Epidermal melanocyte (primary cell): ENCODE data around the gene E2F1.
"Not testable (repeated sequence)": the region's sequence is repeated elsewhere in the genome, so short reads cannot be mapped to it uniquely, and the experiment has no call there.

Experiments used
- DNase-seq: peaks from one replicate; pipeline ENCODE4 v3.0.0; 2011; ENCODE audit warnings: low spot score; ENCODE audit not compliant: insufficient read length

The E2F1 gene

DNA sequence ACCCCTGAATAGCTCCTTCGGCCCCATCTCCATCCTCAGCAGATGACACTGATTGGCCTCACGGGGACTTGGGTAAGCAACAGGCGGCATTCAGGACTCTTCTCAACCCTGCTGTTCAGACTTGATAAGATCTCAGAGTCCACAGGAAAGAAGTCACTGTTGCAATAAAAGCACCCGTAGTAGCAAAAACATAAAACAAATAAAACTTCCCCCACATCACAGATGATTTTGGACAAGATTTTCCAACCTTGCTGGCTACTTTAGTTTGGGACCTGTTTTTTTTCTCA lies 41.2 kb downstream of the E2F1 start:
- no peak for DNase-seq

GRCh38 chr20:33644313-33645071 lies 41.7 kb downstream of the E2F1 start:
- no peak for DNase-seq

DNA sequence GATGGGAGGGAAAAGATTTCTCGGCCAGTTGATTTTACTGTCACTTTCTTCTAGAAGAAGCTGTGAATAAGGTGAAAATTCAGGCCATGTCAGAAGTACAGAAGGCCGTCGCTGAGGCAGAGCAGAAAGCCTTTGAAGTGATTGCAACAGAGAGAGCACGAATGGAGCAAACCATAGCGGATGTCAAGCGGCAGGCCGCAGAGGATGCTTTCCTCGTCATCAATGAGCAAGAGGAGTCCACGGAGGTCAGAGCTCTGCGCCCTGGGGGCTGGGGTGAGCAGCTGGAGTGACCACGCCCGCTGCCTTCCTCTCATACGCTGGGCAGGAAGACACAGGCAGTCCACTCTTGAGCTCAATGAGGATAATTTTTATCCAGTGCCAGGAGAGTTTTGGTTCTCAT lies 45.9 kb downstream of the E2F1 start:
- no peak for DNase-seq

DNA sequence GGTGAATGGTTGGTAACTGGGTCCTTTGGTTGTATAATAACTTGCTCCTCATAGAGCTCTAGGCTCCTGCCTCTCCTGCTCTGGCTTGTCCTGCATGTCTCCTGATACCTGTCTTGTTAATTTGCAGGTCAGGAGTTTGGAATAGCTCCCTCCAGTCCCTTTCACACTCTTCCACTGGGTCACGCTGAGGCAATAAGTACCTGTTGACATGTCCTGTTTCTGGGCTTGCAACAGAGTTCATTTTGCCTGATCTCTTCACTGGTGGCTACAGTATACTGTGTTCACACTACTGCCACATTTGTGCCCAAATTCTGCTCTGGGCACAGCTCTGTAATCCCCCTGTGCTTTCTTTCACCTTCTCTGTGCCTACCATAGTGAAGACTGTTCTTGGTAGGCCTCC lies 49.4 kb downstream of the E2F1 start:
- no peak for DNase-seq

DNA sequence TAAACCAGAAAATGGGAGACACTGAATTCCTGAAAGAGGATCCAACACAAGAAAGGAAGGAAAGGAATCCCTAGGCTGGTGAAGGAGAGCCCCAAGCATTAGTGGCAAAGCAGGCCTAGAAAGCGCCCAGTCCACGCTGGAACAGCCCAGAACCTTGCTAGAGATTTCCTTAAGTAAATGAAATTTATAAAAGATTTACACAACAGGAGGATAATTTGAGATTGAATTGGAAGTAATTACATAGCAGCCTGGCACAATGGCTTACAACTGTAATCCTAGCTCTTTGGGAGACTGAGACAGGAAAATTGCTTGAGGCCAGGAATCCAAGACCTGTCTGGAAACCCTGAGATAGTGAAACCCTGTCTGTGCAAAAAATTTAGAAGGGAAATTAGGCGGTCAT lies 50.8 kb downstream of the E2F1 start:
- DNase-seq: no peak

DNA sequence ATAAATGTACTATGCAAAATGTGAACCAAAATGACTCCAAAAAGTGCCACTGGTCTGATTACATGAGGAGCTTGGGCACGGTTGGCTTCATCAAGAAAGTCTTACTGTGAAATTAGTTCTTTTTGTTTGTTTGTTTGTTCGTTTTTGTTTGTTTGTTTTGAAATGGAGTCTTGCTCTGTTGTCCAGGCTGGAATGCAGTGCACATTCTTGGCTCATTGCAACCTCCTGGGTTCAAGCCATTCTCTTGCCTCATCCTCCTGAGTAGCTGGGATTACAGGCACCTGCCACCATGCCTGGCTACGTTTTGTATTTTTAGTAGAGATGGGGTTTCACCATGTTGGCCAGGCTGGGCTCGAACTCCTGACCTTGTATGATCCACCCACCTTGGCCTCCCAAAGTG lies 54.3 kb downstream of the E2F1 start:
- DNase-seq: not testable (repeated sequence)

- no peak for DNase-seq
Observed at GRCh38 chr20:33630507-33630906, 55.7 kb downstream of the E2F1 start.

DNA sequence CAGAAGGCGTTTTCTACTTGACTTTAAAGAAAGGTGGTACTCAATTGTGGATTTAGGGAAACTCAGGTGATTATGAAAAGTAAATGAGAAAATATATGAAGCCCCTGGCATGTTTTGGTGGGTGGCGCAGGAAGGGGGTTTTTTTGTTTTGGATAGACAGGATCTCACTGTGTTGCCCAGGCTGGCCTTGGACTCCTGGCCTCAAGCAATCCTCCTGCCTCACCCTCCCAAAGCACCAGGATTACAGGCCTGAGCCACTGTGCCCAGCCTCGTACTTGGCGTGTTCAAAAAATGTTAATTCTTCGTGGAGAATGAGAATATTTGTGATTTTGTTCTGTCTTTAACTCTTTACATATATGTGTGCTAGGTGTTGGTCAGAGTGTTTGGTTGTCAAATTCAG lies 56.2 kb downstream of the E2F1 start:
- DNase-seq: no peak

DNA sequence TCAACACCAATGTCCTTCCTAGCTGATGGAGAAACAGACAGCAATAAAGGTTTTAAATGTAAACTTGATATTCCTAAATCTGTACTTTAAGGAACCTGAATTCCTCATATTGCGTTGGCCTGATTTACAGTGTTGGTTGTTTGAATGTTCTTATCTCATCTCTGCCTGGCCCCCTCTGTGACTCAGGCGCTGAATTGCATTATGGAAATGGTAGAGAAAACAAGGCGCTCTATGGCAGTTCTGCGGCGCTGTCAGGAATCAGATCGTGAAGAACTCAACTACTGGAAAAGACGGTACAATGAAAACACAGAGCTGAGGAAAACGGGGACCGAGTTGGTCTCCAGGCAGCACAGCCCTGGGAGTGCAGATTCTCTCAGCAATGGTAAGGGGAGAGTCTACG lies 56.7 kb downstream of the E2F1 start:
- DNase-seq: no peak

GRCh38 chr20:33627577-33628216 lies 58.5 kb downstream of the E2F1 start:
- no peak for DNase-seq

DNA sequence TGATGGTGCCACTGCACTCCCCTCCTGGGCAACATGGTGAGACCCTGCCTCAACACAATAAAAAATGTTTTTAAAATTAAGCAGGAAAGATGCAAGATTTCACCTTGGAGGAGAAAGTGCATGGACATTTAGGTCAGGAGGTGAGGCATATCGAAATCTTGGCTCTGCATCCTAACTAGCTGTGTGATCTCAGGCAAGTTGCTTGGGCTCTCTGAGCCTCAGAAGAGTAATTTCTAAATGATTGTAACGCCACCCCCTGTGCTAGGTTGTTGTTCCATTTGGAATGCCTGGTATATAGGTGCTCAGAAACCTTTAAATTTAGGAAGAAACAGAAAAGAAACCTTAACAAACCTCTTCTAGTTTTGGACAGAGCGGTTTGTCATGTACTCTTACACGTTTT lies 60.0 kb downstream of the E2F1 start:
- DNase-seq: no peak
